Activated CD8-positive, alpha-beta memory T cell treated with anti-CD3 and anti-CD28 coated beads for 1 hour (primary cell): ENCODE measurements around the gene ESPNL.
A peak's percentile ranks its signal among the peaks of the same experiment; 100 is the strongest.
"Not testable (repeated sequence)": the region's sequence is repeated elsewhere in the genome, so short reads cannot be mapped to it uniquely, and the experiment has no call there.

Source experiments
- DNase-seq, 2 donors: peaks; one replicate each; pipeline ENCODE4 v3.0.0-alpha.2; 2020; ENCODE audit warnings: low read depth in 1 of 2; ENCODE audit errors: extremely low read depth in 1 of 2

ESPNL gene, protein sequence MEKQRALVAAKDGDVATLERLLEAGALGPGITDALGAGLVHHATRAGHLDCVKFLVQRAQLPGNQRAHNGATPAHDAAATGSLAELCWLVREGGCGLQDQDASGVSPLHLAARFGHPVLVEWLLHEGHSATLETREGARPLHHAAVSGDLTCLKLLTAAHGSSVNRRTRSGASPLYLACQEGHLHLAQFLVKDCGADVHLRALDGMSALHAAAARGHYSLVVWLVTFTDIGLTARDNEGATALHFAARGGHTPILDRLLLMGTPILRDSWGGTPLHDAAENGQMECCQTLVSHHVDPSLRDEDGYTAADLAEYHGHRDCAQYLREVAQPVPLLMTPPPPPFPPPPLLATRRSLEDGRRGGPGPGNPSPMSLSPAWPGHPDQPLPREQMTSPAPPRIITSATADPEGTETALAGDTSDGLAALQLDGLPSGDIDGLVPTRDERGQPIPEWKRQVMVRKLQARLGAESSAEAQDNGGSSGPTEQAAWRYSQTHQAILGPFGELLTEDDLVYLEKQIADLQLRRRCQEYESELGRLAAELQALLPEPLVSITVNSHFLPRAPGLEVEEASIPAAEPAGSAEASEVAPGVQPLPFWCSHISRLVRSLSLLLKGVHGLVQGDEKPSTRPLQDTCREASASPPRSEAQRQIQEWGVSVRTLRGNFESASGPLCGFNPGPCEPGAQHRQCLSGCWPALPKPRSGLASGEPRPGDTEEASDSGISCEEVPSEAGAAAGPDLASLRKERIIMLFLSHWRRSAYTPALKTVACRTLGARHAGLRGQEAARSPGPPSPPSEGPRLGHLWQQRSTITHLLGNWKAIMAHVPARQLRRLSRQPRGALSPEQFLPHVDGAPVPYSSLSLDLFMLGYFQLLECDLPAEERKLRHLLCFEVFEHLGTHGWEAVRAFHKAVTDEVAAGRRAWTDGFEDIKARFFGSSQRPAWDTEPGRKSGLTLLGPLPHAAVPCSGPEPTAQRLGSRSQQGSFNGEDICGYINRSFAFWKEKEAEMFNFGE

GRCh38 chr2:238100049-238100820 lies at the start of gene ESPNL:
Gene ESPNL (plus strand): TSS chr2:238100340. CDS start chr2:238100420, 80 bp downstream.
- DNase-seq, result no peak

DNA sequence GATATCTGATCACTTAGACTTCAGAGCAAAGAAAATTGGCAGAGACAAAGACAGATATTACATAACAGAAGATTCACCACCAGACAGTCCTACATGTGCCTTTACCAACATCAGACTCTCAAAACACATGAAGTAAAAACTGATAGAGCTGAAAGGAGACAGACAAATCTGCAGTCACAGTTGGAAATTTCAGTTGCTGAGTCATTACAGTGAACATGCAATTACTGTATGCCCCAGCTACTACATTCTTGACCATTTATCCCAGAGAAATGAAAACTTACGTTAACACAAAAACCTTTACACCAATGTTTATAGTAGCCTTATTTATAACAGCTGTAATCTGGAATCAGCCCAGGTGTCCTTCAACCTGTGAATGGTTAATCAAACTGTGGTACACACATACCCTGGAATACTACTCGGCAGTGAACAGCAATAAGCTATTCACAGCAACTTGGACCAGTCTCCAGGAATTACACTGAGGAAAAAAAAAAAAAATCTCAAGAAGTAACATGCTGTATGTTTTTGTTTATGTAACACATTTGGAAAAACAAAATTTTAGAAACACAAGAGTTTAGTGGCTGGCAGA lies 46.9 kb upstream of the ESPNL start:
- no peak for DNase-seq

DNA sequence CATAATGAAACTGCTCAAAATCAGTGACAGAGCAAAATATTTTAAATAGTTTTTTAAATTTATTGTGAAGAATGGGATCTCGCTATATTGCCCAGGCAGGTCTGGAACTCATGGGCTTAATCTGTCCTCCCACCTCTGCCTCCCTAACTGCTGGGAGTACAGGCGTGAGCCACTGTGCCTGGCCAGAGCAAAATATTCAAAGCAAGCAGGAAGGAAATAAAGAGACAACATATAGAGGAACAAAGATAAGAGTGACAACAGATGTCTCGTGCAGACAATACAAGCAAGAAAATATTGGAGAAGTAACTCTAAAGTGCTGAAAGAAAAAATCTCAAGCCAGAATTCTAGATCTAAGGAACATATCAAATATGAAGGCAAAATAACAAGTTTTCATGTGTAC lies 44.3 kb upstream of the ESPNL start:
- DNase-seq, result no peak

- not testable (repeated sequence) for DNase-seq
These were observed 42.2 kb upstream of the ESPNL start for GRCh38 chr2:238057696-238058575.

GRCh38 chr2:238059505-238059904 lies 40.6 kb upstream of the ESPNL start:
- DNase-seq, result no peak

- no peak for DNase-seq
These were observed 40.0 kb upstream of the ESPNL start for GRCh38 chr2:238060096-238060541.

DNA sequence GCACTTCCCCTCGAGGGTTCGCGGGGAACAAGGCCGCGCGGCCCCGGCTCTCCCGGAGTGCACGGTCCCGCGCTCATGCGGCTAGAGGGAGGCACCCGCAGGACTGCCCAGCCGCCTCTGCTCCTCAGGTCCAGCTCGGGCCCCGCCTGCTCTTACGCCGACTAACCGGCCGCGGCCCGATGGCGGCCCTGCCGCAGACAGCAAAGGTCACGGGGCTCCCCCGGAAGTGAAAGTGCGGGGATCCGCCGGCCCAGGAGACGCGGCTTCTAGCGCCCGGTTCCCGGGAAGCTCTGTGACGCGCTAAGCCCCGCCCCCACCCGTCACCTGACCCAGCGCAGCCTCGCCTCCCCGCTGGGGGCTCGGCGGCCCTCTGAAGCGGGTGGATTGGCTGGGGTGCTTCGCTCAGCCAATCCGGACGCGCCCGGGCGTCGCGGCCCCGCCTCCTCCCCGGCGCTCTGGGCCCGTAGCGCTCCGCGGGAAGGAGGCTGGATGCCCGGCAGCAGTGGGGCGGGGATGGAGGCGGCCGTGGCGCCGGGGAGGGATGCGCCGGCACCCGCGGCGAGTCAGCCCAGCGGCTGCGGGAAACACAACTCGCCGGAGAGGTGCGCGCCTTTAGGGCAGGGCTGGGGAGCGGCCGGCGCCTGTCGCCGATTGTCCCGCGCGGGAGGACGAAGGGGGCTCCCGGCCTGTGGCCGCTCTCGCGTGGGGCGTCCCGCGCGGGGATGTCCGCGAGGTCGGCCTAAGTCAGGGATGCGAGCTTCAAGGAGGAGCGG lies 39.4 kb upstream of the ESPNL start, which contains the start of gene SCLY:
Gene SCLY (plus strand): TSS at position 460 of the 773 bp plus-strand sequence. CDS start 54 bp downstream, at position 514.
- DNase-seq, result peak; percentile 86 to 94

DNA sequence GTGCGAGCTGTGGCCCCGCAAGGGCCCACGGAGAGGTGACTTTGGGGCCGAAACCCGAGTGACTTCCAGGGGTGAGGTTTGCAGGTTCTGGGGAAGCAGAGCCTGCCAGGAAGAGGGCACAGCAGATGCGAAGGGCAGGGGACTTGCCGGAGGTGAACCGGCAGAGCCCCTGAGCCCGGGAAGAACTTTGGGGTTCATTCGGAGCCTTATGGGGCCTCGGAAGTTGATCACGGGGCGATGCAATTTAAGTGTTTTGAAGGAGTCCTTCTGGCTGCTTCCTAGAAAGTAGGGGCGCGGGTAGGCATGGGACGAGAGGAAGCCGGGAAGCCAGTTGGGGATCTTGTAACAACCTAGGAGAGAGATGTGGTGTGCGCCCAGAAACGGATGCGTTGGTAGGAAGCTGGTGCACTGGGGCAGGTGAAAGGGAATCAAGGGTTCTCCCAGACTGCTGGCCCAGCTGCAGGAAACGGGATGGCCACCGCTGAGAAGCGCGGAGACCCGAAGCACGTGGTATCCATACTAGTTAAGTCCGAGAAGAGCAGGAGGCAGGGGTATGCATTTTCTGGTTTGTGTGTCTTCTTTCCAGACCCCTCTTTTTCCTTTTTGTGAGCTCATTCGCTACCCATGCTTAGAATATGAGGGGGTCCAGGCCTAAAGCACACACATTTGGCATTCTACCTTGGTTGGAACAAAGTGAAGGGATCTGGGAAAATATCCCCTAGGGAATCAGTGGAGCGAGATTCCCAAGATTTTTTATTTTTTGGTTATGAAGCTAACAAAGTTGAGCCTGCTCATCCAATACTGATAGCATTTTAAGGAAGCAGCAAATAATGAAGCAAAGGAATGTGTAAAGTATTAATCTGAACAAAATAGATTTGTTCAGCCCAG lies 38.6 kb upstream of the ESPNL start:
- peak in 1 of 2 donors; percentile 14 for DNase-seq

DNA sequence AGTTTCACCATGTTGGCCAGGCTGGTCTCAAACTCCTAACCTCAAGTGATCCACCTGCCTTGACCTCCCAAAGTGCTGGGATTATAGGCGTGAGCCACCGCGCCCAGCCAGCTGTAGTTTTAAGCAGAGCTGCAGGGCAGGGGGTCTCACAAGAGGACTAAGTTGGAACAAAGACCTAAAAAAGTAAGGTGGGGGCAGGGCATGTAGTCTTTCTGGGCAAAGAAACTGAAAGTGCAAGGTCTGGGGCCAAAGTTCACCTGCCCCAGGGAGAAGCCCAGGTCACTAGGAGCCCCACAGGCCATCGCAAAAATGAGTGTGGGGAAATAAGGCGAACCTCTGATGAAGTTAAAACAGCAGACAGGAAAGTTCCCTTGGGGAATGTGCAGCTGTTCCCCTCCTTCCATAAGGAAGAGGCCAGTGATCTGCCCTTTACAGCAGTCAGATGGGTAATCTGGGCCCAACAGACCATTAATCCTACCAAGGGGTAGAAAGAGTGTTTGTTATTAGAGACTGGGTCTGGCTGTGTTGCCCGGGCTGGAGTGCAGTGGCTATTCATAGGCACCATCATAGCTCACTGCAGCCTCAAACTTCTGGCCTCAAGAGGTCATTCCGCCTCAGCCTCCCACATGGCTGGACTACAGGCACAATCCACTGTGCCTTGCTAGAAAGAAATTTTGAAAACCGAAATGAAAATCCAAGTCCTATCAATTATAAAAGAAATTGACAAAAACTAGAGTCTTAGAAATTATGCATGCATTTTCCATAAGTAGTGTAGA lies 36.5 kb upstream of the ESPNL start:
- no peak for DNase-seq

DNA sequence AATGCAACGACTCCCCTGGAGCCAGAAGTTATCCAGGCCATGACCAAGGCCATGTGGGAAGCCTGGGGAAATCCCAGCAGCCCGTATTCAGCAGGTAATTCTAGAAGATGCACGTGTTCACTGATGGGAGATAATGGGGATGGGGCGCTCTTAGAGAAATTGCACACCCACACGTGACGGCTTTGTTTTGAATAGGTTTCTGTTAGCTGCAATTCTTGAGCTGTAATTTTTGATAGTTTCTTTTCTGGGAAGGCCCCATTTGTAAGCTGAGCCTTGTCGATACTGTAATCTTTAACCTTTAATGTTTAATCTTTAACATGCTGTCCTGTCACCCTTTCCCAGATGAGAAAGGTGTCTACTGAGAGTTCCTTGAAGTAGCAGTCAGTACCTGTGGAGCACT lies 35.8 kb upstream of the ESPNL start:
- DNase-seq, result no peak

DNA sequence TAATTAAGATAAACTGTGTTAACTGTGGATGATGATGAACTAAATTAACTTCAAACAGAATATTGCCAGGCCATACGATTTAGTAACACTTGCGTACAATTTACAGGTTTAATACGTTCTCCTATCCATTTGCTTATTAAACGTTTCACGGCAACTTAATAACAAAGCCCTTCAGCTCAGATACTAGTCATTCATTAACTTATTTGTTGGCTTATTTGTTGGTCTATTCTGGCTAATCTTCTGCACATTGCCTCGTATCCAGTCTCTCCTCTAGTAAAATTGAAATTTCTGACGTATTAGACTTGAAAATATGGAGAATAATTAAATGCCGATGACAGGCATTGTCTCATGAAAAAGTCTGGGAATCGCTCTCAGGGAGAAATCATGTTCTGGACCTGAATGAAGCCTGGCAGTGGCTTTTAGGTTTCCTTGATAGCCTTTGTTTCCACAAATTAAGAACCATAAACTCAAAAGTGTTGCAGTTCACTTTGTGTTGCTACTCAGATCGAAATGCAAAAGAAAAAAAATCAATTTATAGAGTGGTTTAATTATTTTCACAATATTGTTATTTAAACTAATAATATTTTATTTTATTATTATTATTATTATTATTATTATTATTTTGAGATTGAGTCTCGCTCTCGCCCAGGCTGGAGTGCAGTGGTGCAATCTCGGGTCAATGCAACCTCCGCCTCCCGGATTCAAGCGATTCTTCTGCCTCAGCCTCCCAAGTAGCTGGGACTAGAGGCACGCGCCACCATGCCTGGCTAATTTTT lies 34.9 kb upstream of the ESPNL start:
- DNase-seq, result no peak

- DNase-seq, result no peak
These were observed 33.9 kb upstream of the ESPNL start for GRCh38 chr2:238066218-238066617.

DNA sequence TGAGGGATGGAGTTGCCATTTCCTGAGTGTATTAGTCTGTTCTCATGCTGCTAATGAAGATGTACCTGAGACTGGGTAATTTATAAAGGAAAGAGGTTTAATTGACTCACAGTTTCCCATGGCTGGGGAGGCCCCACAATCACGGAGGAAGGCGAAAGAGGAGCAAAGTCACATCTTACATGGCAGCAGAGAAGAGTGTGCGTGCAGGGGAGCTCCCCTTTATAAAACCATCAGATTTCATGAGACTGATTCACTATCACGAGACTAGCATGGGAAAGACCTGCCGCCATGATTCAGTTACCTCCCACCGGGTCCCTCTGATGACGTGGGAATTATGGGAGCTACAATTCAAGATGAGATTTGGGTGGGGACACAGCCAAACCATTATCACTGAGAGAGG lies 33.4 kb upstream of the ESPNL start:
- DNase-seq, result not testable (repeated sequence)

DNA sequence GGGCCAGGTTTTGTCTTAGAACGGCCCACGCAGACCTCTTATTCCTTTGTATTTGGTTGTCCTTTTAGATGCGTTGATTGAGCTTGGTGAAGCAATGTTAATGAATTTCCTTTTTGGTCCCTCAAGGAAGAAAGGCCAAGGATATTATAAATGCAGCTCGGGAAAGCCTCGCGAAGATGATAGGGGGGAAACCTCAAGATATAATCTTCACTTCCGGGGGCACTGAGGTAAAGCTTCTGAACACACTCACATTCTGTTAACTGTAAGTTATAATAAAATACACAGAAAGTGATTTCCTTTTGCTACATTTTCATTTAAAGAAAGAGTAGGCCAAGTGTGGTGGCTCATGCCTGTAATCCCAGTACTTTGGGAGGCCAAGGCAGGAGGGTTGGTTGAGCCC lies 32.2 kb upstream of the ESPNL start:
- no peak for DNase-seq

- DNase-seq, result no peak
These were observed 31.0 kb upstream of the ESPNL start for GRCh38 chr2:238069021-238069709.
